ENCODE results near the gene UBL7.

DNA sequence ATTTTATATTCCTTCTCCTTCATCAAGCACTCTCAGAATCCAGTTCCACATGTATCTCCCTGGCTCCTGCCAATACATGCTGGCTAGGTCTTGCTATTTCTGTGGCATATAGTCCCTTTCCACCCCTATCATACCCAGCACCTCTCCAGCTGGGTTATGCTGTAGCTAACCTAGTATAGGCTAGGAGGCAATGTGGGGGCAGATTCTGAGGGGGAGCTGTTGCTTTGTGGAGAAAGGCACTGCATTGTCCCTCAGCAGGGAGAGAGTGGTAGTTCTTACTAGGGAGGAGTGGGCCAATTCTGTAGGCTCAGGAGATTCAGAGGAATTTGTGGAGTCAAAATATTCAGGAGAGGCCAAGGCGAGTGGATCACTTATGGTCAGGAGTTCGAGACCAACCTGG lies 39.4 kb upstream of the UBL7 start:
- TF ChIP-seq, protein P1, sequence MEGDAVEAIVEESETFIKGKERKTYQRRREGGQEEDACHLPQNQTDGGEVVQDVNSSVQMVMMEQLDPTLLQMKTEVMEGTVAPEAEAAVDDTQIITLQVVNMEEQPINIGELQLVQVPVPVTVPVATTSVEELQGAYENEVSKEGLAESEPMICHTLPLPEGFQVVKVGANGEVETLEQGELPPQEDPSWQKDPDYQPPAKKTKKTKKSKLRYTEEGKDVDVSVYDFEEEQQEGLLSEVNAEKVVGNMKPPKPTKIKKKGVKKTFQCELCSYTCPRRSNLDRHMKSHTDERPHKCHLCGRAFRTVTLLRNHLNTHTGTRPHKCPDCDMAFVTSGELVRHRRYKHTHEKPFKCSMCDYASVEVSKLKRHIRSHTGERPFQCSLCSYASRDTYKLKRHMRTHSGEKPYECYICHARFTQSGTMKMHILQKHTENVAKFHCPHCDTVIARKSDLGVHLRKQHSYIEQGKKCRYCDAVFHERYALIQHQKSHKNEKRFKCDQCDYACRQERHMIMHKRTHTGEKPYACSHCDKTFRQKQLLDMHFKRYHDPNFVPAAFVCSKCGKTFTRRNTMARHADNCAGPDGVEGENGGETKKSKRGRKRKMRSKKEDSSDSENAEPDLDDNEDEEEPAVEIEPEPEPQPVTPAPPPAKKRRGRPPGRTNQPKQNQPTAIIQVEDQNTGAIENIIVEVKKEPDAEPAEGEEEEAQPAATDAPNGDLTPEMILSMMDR (IDR thresholded peaks at IDR 0.05 in 2 of 3, conservative IDR thresholded peaks at IDR 0.05 in 1 of 3; ENCODE audit: borderline replicate concordance in 1 of 3, insufficient read depth in 1 of 3, low read depth in 2 of 3, low read length in 2 of 3): no peak
- TF ChIP-seq POLR2A (IDR thresholded peaks at IDR 0.05; ENCODE audit: borderline replicate concordance, extremely low read depth, insufficient read depth, insufficient read length) (no peak), SP1 (IDR thresholded peaks at IDR 0.05; ENCODE audit: low read depth) (no peak), SRF (IDR thresholded peaks at IDR 0.05; ENCODE audit: low read depth) (no peak), POLR2AphosphoS5 (IDR thresholded peaks at IDR 0.05; ENCODE audit: low read depth, low read length) (no peak), EZH2 (IDR thresholded peaks at IDR 0.05) (no peak), YY1 (IDR thresholded peaks at IDR 0.05; ENCODE audit: extremely low read depth, insufficient replicate concordance, low read depth, low read length) (no peak), ZNF274 (IDR thresholded peaks at IDR 0.05; ENCODE audit: low read depth, low read length) (no peak), ELF1 (IDR thresholded peaks at IDR 0.05; ENCODE audit: borderline replicate concordance, low read depth) (no peak), EZH2phosphoT487 (IDR thresholded peaks at IDR 0.05; ENCODE audit: borderline replicate concordance) (no peak)
- TF ChIP-seq, protein P2, sequence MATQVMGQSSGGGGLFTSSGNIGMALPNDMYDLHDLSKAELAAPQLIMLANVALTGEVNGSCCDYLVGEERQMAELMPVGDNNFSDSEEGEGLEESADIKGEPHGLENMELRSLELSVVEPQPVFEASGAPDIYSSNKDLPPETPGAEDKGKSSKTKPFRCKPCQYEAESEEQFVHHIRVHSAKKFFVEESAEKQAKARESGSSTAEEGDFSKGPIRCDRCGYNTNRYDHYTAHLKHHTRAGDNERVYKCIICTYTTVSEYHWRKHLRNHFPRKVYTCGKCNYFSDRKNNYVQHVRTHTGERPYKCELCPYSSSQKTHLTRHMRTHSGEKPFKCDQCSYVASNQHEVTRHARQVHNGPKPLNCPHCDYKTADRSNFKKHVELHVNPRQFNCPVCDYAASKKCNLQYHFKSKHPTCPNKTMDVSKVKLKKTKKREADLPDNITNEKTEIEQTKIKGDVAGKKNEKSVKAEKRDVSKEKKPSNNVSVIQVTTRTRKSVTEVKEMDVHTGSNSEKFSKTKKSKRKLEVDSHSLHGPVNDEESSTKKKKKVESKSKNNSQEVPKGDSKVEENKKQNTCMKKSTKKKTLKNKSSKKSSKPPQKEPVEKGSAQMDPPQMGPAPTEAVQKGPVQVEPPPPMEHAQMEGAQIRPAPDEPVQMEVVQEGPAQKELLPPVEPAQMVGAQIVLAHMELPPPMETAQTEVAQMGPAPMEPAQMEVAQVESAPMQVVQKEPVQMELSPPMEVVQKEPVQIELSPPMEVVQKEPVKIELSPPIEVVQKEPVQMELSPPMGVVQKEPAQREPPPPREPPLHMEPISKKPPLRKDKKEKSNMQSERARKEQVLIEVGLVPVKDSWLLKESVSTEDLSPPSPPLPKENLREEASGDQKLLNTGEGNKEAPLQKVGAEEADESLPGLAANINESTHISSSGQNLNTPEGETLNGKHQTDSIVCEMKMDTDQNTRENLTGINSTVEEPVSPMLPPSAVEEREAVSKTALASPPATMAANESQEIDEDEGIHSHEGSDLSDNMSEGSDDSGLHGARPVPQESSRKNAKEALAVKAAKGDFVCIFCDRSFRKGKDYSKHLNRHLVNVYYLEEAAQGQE (IDR thresholded peaks at IDR 0.05; ENCODE audit: low read depth): no peak
- TF ChIP-seq, protein P3, sequence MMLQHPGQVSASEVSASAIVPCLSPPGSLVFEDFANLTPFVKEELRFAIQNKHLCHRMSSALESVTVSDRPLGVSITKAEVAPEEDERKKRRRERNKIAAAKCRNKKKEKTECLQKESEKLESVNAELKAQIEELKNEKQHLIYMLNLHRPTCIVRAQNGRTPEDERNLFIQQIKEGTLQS (IDR thresholded peaks at IDR 0.05): no peak
- TF ChIP-seq, protein P4, sequence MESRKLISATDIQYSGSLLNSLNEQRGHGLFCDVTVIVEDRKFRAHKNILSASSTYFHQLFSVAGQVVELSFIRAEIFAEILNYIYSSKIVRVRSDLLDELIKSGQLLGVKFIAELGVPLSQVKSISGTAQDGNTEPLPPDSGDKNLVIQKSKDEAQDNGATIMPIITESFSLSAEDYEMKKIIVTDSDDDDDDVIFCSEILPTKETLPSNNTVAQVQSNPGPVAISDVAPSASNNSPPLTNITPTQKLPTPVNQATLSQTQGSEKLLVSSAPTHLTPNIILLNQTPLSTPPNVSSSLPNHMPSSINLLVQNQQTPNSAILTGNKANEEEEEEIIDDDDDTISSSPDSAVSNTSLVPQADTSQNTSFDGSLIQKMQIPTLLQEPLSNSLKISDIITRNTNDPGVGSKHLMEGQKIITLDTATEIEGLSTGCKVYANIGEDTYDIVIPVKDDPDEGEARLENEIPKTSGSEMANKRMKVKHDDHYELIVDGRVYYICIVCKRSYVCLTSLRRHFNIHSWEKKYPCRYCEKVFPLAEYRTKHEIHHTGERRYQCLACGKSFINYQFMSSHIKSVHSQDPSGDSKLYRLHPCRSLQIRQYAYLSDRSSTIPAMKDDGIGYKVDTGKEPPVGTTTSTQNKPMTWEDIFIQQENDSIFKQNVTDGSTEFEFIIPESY (IDR thresholded peaks at IDR 0.05; ENCODE audit: extremely low read depth, insufficient replicate concordance, low read length): no peak
